A549 (cell line): ENCODE measurements around the gene HLCS. TPM values are rescaled to one million over a fixed set of nuclear protein-coding genes. Genes with fewer than 3 reads are reported as not detected.

Source experiments
- ATAC-seq, 2 experiments: fragments of 200-7000 bp in 1 of 2; fragments of >200 bp in 1 of 2; cut with Nextera tagmentation in 1 of 2; cut with Tn5 transposase in 1 of 2; 3 replicates each; pipeline versions ENCODE4 v1.8.0 to v1.9.1; 2018 to 2020; ENCODE audit warnings: mild to moderate bottlenecking in 1 of 2, moderate library complexity in 1 of 2
- CTCF ChIA-PET: fragments of 300-600 bp; sonication (Branson Sonifier 250); formaldehyde crosslinking; extraction: SDS; loops from one replicate; lab custom pipeline; 2021; ENCODE audit warnings: antibody characterized with exemption, inconsistent platforms; lab: Yijun Ruan, JAX
- POLR2A ChIA-PET: fragments of 350-600 bp; formaldehyde crosslinking; extraction: SDS; loops from one replicate; lab custom pipeline; 2021; ENCODE audit warnings: antibody characterized with exemption, inconsistent platforms; lab: Yijun Ruan, JAX
- DNase-seq, 2 experiments: peaks; one replicate each; pipeline versions ENCODE4 v3.0.0 to v3.0.0-alpha.2; 2011 to 2016; ENCODE audit warnings: low read depth in 1 of 2, low spot score in 1 of 2
- FAIRE-seq: peaks from 2 replicates; lab custom pipeline; 2011; peaks lifted over from hg19 to GRCh38; lab: Jason Lieb, UNC
- H3K27ac ChIP-seq, 2 experiments: fragments of >200 bp; sonication (Bioruptor Twin); formaldehyde crosslinking; 3 replicates each; pipeline ENCODE4 v1.5.1; 2016 to 2017
- H3K4me1 ChIP-seq: fragments of >200 bp; sonication (Bioruptor Twin); formaldehyde crosslinking; 3 replicates; pipeline ENCODE4 v1.6.1; 2016
- H3K4me2 ChIP-seq: fragments of >200 bp; sonication (Bioruptor Twin); formaldehyde crosslinking; 3 replicates; pipeline ENCODE4 v1.6.1; 2016
- H3K4me3 ChIP-seq: fragments of >200 bp; sonication (Bioruptor Twin); formaldehyde crosslinking; 3 replicates; pipeline ENCODE4 v1.5.1; 2016
- H3K9me3 ChIP-seq: fragments of >200 bp; sonication (Bioruptor Twin); formaldehyde crosslinking; 3 replicates; pipeline ENCODE4 v1.6.1; 2016
- BHLHE40 ChIP-seq: IDR thresholded peaks from 2 replicates; pipeline ENCODE4 v1.6.1; 2012; ENCODE audit warnings: low read depth, low read length, inconsistent platforms
- CBX2 ChIP-seq: fragments of 200-600 bp; sonication (generic); IDR thresholded peaks from 2 replicates; pipeline ENCODE4 v1.6.1; 2016; ENCODE audit warnings: low read depth, mild to moderate bottlenecking, borderline replicate concordance
- CBX8 ChIP-seq: fragments of 200-600 bp; sonication (generic); IDR thresholded peaks from 2 replicates; pipeline ENCODE4 v1.6.1; 2016
- CHD4 ChIP-seq: fragments of 200-600 bp; sonication (generic); IDR thresholded peaks from 2 replicates; pipeline ENCODE4 v1.6.1; 2016; ENCODE audit warnings: antibody characterized with exemption, mild to moderate bottlenecking, borderline replicate concordance
- E2F6 ChIP-seq: IDR thresholded peaks from 2 replicates; pipeline ENCODE4 v1.6.1; 2012; ENCODE audit warnings: low read depth, borderline replicate concordance
- EHF ChIP-seq: fragments of 250-450 bp; sonication (Bioruptor Pico); IDR thresholded peaks from 2 replicates; pipeline ENCODE4 v1.5.0; 2020; ENCODE audit warnings: mild to moderate bottlenecking
- ELK1 ChIP-seq: fragments of 150-350 bp; IDR thresholded peaks from 2 replicates; pipeline ENCODE4 v1.6.1; 2014; ENCODE audit warnings: low read depth, mild to moderate bottlenecking, low read length
- EP300 ChIP-seq, 2 experiments: fragments of >200 bp; sonication (Bioruptor Twin); formaldehyde crosslinking; IDR thresholded peaks; 2 replicates in 1 of 2; 3 replicates in 1 of 2; pipeline ENCODE4 v1.6.1; 2016 to 2017
- HEYL ChIP-seq: fragments of 250-450 bp; sonication (Bioruptor Pico); IDR thresholded peaks from 2 replicates; pipeline ENCODE4 v1.8.0; 2021; ENCODE audit warnings: mild to moderate bottlenecking, moderate library complexity
- HMGXB4 ChIP-seq: fragments of 250-450 bp; sonication (Bioruptor Pico); IDR thresholded peaks from 2 replicates; pipeline ENCODE4 v1.5.0; 2021; ENCODE audit warnings: mild to moderate bottlenecking, moderate library complexity, borderline replicate concordance
- HOXB13 ChIP-seq: fragments of 250-450 bp; sonication (Bioruptor Pico); IDR thresholded peaks from 2 replicates; pipeline ENCODE4 v1.5.0; 2020; ENCODE audit warnings: low read depth, mild to moderate bottlenecking, moderate library complexity
- HOXB5 ChIP-seq: fragments of 250-450 bp; sonication (Bioruptor Pico); IDR thresholded peaks from 2 replicates; pipeline ENCODE4 v1.5.0; 2020; ENCODE audit warnings: mild to moderate bottlenecking, moderate library complexity
- JUNB ChIP-seq: fragments of >200 bp; sonication (Bioruptor Twin); formaldehyde crosslinking; IDR thresholded peaks from 2 replicates; pipeline ENCODE4 v1.6.1; 2016
- MAZ ChIP-seq: fragments of 150-350 bp; IDR thresholded peaks from 2 replicates; pipeline ENCODE4 v1.6.1; 2014; ENCODE audit warnings: antibody characterized with exemption, low read depth, low read length, borderline replicate concordance
- NR3C1 ChIP-seq: fragments of >200 bp; sonication (Bioruptor Twin); formaldehyde crosslinking; IDR thresholded peaks from 3 replicates; pipeline ENCODE4 v1.6.1; 2017
- PHF8 ChIP-seq: fragments of 200-600 bp; sonication (generic); IDR thresholded peaks from 2 replicates; pipeline ENCODE4 v1.6.1; 2016; ENCODE audit warnings: low read depth, mild to moderate bottlenecking, antibody characterized with exemption, moderate library complexity, borderline replicate concordance
- POLR2A ChIP-seq: IDR thresholded peaks from 2 replicates; pipeline ENCODE4 v1.6.1; 2012; ENCODE audit warnings: mild to moderate bottlenecking, low read length
- POLR2AphosphoS2 ChIP-seq: conservative IDR thresholded peaks from 2 replicates; pipeline ENCODE4 v1.6.1; 2012; ENCODE audit warnings: low read length, improper control_type of control experiment, inconsistent platforms
- RARB ChIP-seq: fragments of 250-450 bp; sonication (Bioruptor Pico); IDR thresholded peaks from 2 replicates; pipeline ENCODE4 v1.8.0; 2021; ENCODE audit warnings: mild to moderate bottlenecking, moderate library complexity
- REST ChIP-seq: fragments of 200-600 bp; sonication (generic); IDR thresholded peaks from 2 replicates; pipeline ENCODE4 v1.6.1; 2016; ENCODE audit warnings: antibody characterized with exemption, mild to moderate bottlenecking, moderate library complexity
- SREBF2 ChIP-seq: fragments of 450-650 bp; IDR thresholded peaks from 2 replicates; pipeline ENCODE4 v1.6.1; 2014; ENCODE audit warnings: mild to moderate bottlenecking, moderate library complexity
- WGBS: methylation state at CpG from one replicate; pipeline ENCODE4 v1.1.6; 2017; ENCODE audit errors: missing lambda C conversion rate; 5-methylcytosine and 5-hydroxymethylcytosine counted together
- polyA plus RNA-seq, 4 experiments: library from polyadenylated mRNA; depleted of rRNA in 3 of 4; stranded (reverse); fragments of >200 nt; fragmentation: RNase III in 1 of 4; extraction: RNeasy Plus Mini Kit Qiagen cat#74134 plus additional on column Dnase treatment in 1 of 4; gene quantifications; 2 replicates in 3 of 4; 3 replicates in 1 of 4; pipeline ENCODE4 v1.2.3, GENCODE V29; 2011 to 2017

HLCS gene
- polyA plus RNA-seq, 2 of the 4 experiments (the other 2 are of a cell fraction) = 8.4 to 24.3 TPM

- no peaks in the 10 kb centered on the region for H3K9me3 ChIP-seq
- POLR2A ChIA-PET = no interaction called here
- H3K4me3 ChIP-seq = no peak overlapping the region
- WGBS = 93% methylated on average over 3 of the region's 7 CpGs
- no peak overlapping the region for H3K27ac ChIP-seq
- no peak for TF ChIP-seq NR3C1
- TF ChIP-seq MAZ = no peak
- TF ChIP-seq SREBF2 = no peak
- TF ChIP-seq POLR2AphosphoS2 = no peak
- TF ChIP-seq EHF (CRISPR knock-in tag) = no peak
- TF ChIP-seq E2F6 = no peak
- TF ChIP-seq ELK1 = no peak
- no peak for TF ChIP-seq CBX2
- TF ChIP-seq PHF8 = no peak
- no peak for TF ChIP-seq REST
- TF ChIP-seq RARB = no peak
- TF ChIP-seq HMGXB4 (CRISPR knock-in tag) = no peak
- TF ChIP-seq BHLHE40 = no peak
- no peak for TF ChIP-seq EP300 (IDR thresholded peaks at IDR 0.05)
- no peak for TF ChIP-seq CHD4
- no peak for TF ChIP-seq CBX8
- TF ChIP-seq POLR2A = no peak
- no peak for TF ChIP-seq HOXB13
- CTCF ChIA-PET = interaction anchor here (0.9 to 1.3 kb wide), 2 partner anchors 10 to 185 kb away, joined by 3 to 4 read pairs; no protein-coding TSS in a partner anchor
- H3K4me1 ChIP-seq = peaks cover 5% of the 10 kb centered on the region; the same call in 1 of the 3 replicates
- no peak for FAIRE-seq
- ATAC-seq = no peak
- DNase-seq = no peak
- no peak overlapping the region for H3K4me2 ChIP-seq
These were observed 223.5 kb downstream of the HLCS start for GRCh38 chr21:36743008-36743407.

- POLR2A ChIA-PET = no interaction called here
- Histone ChIP-seq H3K4me2 (no peak overlapping the region), H3K4me1 (no peaks in the 10 kb centered on the region), H3K27ac (no peak overlapping the region), H3K9me3 (no peaks in the 10 kb centered on the region)
- no peak for DNase-seq
- no peak for FAIRE-seq
- TF ChIP-seq HOXB5 = no peak
- TF ChIP-seq JUNB = no peak
- no peak for TF ChIP-seq EHF (CRISPR knock-in tag)
- no peak for TF ChIP-seq SREBF2
- no peak for TF ChIP-seq REST
- TF ChIP-seq HEYL (CRISPR knock-in tag) = no peak
- TF ChIP-seq, all 56 proteins: peak for 0
- CTCF ChIA-PET = interaction anchor here (0.5 kb wide), 1 partner anchor 41 kb away, joined by 3 read pairs; no protein-coding TSS in a partner anchor
- WGBS = 92% methylated on average over 19 of the region's 21 CpGs
- no peak overlapping the region for H3K4me3 ChIP-seq
- ATAC-seq = no peak
These were observed 225.0 kb downstream of the HLCS start for GRCh38 chr21:36741506-36741905.
